Esophagus squamous epithelium (tissue), 4 donors: ENCODE measurements around the gene PIPOX.

Experiments used
- POLR2A ChIP-seq, 4 donors: fragments of 450-650 bp; IDR thresholded peaks; one replicate each; pipeline ENCODE4 v1.6.1; 2017; ENCODE audit warnings: antibody characterized with exemption in 4 of 4, mild to moderate bottlenecking in 4 of 4, moderate library complexity in 3 of 4
- TF ChIP-seq, protein P1 (sequence below), 6 experiments: fragments of 450-650 bp in 4 of 6; fragments of 200-600 bp in 2 of 6; sonication (generic) in 2 of 6; IDR thresholded peaks; one replicate each; pipeline ENCODE4 v1.5.1; 2016 to 2019; ENCODE audit warnings: antibody characterized with exemption in 6 of 6, mild to moderate bottlenecking in 4 of 6, moderate library complexity in 4 of 6

DNA sequence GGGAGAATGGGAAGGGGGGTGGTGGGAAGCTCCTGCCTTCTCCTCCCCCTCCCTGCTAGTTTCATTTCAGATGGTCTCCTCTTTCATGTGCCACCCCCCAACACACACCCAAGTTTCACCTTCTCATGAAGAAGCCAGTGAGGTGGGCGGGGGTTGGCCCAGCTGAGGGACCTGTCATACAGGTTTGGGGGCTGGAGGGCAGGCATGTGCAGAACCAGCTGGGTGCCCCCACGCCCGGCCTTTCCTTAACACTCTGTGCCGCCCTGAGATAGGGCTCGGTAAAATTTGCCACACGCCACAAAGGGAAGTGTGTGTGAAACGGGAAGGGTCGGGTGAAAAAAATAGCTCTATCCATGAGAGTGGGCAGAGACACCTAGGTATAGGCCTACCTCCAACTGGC is 57.4 kb downstream of the PIPOX start:
- TF ChIP-seq, protein P1, sequence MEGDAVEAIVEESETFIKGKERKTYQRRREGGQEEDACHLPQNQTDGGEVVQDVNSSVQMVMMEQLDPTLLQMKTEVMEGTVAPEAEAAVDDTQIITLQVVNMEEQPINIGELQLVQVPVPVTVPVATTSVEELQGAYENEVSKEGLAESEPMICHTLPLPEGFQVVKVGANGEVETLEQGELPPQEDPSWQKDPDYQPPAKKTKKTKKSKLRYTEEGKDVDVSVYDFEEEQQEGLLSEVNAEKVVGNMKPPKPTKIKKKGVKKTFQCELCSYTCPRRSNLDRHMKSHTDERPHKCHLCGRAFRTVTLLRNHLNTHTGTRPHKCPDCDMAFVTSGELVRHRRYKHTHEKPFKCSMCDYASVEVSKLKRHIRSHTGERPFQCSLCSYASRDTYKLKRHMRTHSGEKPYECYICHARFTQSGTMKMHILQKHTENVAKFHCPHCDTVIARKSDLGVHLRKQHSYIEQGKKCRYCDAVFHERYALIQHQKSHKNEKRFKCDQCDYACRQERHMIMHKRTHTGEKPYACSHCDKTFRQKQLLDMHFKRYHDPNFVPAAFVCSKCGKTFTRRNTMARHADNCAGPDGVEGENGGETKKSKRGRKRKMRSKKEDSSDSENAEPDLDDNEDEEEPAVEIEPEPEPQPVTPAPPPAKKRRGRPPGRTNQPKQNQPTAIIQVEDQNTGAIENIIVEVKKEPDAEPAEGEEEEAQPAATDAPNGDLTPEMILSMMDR (IDR thresholded peaks at IDR 0.05), result no peak
- TF ChIP-seq POLR2A (IDR thresholded peaks at IDR 0.05), result no peak
